Astrocyte of the cerebellum (primary cell): ENCODE results near the gene KLHDC9.
A peak's percentile ranks its signal among the peaks of the same experiment; 100 is the strongest.

Experiments
- DNase-seq: peaks from one replicate; pipeline ENCODE4 v3.0.0-alpha.2; 2011; ENCODE audit warnings: low read depth
- H3K4me3 ChIP-seq: 2 replicates; pipeline ENCODE4 v1.5.1; 2011; ENCODE audit warnings: mild to moderate bottlenecking, low read depth, low read length, moderate library complexity
- CTCF ChIP-seq: IDR thresholded peaks from 2 replicates; pipeline ENCODE4 v1.5.1; 2012; ENCODE audit warnings: low read length, low read depth, moderate library complexity, mild to moderate bottlenecking; ENCODE audit errors: missing control alignments
- in situ Hi-C: cut with HindIII; loops from 2 replicates; pipeline ENCODE4 v1.10.0; 2017; ENCODE audit warnings: low sequenced_read_pairs

The KLHDC9 gene, protein sequence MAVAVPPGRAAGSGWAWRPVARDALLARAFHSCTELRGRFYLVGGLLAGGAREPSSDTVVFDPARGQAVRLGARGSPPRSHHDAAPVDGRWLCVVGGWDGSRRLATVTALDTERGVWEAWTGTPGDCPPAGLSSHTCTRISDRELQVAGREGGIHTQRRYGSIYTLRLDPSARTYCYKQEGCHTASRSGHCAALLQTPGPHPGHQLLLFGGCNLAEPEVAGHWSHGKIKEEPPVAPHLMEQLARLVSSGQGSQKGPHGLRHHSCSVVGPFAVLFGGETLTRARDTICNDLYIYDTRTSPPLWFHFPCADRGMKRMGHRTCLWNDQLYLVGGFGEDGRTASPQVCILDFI

DNA sequence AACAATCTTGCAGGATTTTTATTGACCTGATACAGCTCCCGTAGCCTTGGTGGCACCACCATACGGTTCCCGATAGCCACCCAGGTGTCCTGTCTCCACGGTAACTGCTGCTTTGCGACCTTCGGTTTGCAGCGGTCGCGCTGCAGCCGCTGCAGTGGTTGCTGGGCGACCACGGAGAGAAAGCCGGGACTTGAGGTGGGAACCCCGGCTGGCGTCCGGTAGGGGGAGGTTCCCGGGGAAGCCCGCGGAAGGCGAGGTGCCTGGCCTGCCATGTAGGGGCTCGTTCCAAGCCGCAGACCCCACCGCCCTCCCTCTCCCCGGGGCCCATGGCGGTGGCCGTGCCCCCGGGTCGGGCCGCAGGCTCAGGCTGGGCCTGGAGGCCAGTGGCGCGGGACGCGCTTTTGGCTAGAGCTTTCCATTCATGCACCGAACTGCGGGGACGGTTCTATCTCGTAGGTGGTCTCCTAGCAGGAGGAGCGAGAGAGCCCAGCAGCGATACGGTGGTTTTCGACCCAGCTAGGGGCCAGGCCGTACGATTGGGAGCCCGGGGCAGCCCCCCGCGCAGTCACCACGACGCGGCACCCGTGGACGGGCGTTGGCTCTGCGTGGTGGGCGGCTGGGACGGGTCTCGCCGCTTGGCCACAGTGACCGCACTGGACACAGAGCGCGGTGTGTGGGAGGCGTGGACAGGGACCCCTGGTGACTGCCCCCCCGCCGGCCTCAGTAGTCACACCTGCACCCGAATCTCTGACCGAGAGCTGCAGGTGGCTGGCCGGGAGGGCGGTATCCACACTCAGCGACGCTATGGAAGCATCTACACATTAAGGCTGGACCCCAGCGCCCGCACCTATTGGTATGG, at the start of gene KLHDC9:
Gene KLHDC9 (plus strand): TSS at position 152 of the 859 bp plus-strand sequence. CDS start 175 bp downstream, at position 327.
- peak within 1 kb of the TSS; percentile 63 for H3K4me3 ChIP-seq
- no peak for TF ChIP-seq CTCF
- DNase-seq: peak; percentile 28
- in situ Hi-C loops: loop anchor here (5.0 kb wide), 1 partner anchor 51 kb away; the partner anchor contains the start of gene USF1

GRCh38 chr1:161048949-161049722, 49.0 kb upstream of the KLHDC9 start:
- no peak for TF ChIP-seq CTCF
- in situ Hi-C loops: loop anchor here (5.0 to 10.0 kb wide), 2 partner anchors 48 to 96 kb away; partner anchors contain the start of gene KLHDC9
- DNase-seq: no peak
- H3K4me3 ChIP-seq: no peak overlapping the region

GRCh38 chr1:161051219-161051618, 46.9 kb upstream of the KLHDC9 start:
- no peak for TF ChIP-seq CTCF
- DNase-seq: no peak
- in situ Hi-C loops: no loop called here
- no peak overlapping the region for H3K4me3 ChIP-seq

DNA sequence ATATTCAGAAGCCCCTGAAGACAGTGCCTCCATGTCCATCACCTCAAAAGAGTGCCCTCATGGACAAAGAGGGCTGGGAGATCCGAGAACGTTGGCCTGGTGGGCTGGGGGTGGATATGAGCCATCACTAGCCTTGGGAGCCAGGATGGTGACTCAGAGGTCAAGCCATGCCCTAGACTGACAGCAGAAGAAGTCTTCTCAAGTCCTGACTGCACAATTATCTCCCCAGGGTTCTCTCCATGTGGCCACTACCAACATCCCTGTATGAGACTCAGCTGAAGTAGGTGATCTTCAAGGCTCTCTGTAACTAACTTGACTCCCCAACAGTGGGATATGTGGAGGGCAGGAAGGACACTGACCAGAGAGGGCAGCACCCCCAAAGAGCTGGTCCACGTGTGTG, 45.3 kb upstream of the KLHDC9 start:
- no peak for TF ChIP-seq CTCF
- in situ Hi-C loops: no loop called here
- H3K4me3 ChIP-seq: no peak overlapping the region
- no peak for DNase-seq

GRCh38 chr1:161054232-161054631, 43.9 kb upstream of the KLHDC9 start:
- no peak overlapping the region for H3K4me3 ChIP-seq
- in situ Hi-C loops: no loop called here
- no peak for TF ChIP-seq CTCF
- no peak for DNase-seq

DNA sequence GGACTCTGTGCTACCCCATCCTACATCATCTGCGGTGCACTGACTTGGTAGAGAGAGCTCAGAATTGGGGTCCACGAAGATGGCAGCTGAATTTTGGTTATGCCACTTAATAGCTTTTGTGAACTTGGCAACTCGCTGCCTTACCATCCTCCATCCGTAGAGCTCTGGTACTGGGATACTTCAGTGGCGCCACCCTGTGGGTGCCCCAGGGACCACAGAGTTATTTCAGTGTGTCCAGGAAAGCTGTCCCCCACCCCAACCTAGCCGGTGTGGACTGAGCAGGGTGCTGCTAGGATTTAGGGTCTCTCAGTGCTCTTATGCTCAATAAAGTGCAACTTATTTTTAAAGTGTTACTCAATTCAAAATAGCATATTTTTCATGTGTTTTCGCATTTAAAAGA, 43.4 kb upstream of the KLHDC9 start:
- no peak for DNase-seq
- in situ Hi-C loops: no loop called here
- no peak for TF ChIP-seq CTCF
- no peak overlapping the region for H3K4me3 ChIP-seq
